ENCODE data around the gene SCARB1. TPM values are rescaled to one million over a fixed set of nuclear protein-coding genes. Genes with fewer than 3 reads are reported as not detected.

SCARB1 gene
- total RNA-seq, 1 experiment from 2014 or later = 31.3 TPM

DNA sequence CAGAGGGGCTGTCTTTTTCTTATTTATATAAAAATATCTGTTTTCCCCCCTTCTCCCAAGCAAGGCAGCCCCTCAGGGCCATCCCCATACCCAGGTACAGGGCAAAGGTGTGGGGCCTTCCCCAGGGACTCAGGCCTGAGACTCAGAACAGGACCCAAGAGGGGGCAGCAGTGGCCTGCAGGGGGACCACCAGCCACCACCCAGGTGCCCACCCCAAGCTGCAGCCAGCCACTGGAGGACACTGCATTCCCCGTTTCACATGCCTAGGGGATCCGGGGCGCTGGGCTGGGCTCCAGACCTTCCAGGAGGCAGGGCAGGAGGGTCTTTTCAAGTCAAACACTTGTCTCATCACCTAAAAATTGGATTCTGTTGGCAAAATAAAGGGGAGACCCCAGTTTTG, 83.3 kb downstream of the SCARB1 start:
- no peak overlapping the region for H3K9ac ChIP-seq (ENCODE audit: extremely low read depth, insufficient read length, low read length)
- Mint-ChIP-seq H3K4me3 (no peak overlapping the region), H3K4me1 (peaks cover 10 to 13% of the 10 kb centered on the region in 2 experiments), H3K9me3 (no peaks in the 10 kb centered on the region), H3K27me3 (ENCODE audit: low read depth) (no peaks in the 10 kb centered on the region; the same call in 1 of the 2 replicates), H3K36me3 (ENCODE audit: insufficient read depth in 1 of 3, low read depth in 3 of 3) (peaks cover 6 to 8% (median 7%) of the 10 kb centered on the region in 3 experiments; a peak in 6 of 7 replicates), H3K27ac (no peak overlapping the region)
- H3K4me1 ChIP-seq (ENCODE audit: insufficient read depth, low read length) = no peaks in the 10 kb centered on the region
- no peak overlapping the region for H4K91ac ChIP-seq (ENCODE audit: insufficient read length, low read depth, low read length)
- H2BK15ac ChIP-seq (ENCODE audit: low read depth, low read length) = no peak overlapping the region
- H3K27me3 ChIP-seq (ENCODE audit: insufficient read depth, low read length) = no peaks in the 10 kb centered on the region
- TF ChIP-seq, protein P1, sequence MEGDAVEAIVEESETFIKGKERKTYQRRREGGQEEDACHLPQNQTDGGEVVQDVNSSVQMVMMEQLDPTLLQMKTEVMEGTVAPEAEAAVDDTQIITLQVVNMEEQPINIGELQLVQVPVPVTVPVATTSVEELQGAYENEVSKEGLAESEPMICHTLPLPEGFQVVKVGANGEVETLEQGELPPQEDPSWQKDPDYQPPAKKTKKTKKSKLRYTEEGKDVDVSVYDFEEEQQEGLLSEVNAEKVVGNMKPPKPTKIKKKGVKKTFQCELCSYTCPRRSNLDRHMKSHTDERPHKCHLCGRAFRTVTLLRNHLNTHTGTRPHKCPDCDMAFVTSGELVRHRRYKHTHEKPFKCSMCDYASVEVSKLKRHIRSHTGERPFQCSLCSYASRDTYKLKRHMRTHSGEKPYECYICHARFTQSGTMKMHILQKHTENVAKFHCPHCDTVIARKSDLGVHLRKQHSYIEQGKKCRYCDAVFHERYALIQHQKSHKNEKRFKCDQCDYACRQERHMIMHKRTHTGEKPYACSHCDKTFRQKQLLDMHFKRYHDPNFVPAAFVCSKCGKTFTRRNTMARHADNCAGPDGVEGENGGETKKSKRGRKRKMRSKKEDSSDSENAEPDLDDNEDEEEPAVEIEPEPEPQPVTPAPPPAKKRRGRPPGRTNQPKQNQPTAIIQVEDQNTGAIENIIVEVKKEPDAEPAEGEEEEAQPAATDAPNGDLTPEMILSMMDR (conservative IDR thresholded peaks at IDR 0.05) = peak; percentile 27; the same call in 1 of the 3 replicates
- no peak overlapping the region for H2BK20ac ChIP-seq (ENCODE audit: low read depth, low read length, poor library complexity, severe bottlenecking)
- H3K56ac ChIP-seq (ENCODE audit: insufficient read length, low read depth, low read length) = no peak overlapping the region
- H2BK120ac ChIP-seq (ENCODE audit: low read depth, low read length, poor library complexity, severe bottlenecking) = no peak overlapping the region
- no peak overlapping the region for H3T11ph ChIP-seq (ENCODE audit: low read length)
- H3K4me2 ChIP-seq (ENCODE audit: insufficient read depth, insufficient read length, low read length) = no peak overlapping the region
- H3K4ac ChIP-seq (ENCODE audit: low read depth, low read length) = no peak overlapping the region
- no peaks in the 10 kb centered on the region for H3K79me1 ChIP-seq (ENCODE audit: insufficient read depth, low read depth, low read length, poor library complexity, severe bottlenecking)
- WGBS (ENCODE audit: extremely low coverage, insufficient read length, low lambda C conversion rate) = no CpG with 5 or more reads among the region's 3 CpGs
- no peak overlapping the region for H4K8ac ChIP-seq (replicated peaks; ENCODE audit: insufficient read length, low read depth, low read length)
- no peak overlapping the region for H2BK12ac ChIP-seq (ENCODE audit: insufficient read length, low read depth, low read length)
- H3K9me3 ChIP-seq (ENCODE audit: control insufficient read depth, low read depth, low read length) = no peaks in the 10 kb centered on the region
- no peaks in the 10 kb centered on the region for H3K79me2 ChIP-seq (ENCODE audit: insufficient read depth, low read length)
- no peak overlapping the region for H3K23ac ChIP-seq (ENCODE audit: insufficient read length, low read depth, low read length)
- no peak overlapping the region for H4K5ac ChIP-seq (ENCODE audit: insufficient read length, low read depth, low read length)
- H3K23me2 ChIP-seq (ENCODE audit: insufficient read length, low read depth, low read length, poor library complexity, severe bottlenecking) = no peaks in the 10 kb centered on the region
- DNase-seq = no peak
- H2AK5ac ChIP-seq (ENCODE audit: insufficient read length, low read length) = no peak overlapping the region
- H2AFZ ChIP-seq (ENCODE audit: low read length) = no peak overlapping the region
- H3K27ac ChIP-seq (ENCODE audit: insufficient read length, low read depth, low read length) = no peak overlapping the region
- no peak overlapping the region for H2BK5ac ChIP-seq (ENCODE audit: insufficient read length, low read length)
- no peak overlapping the region for H3K18ac ChIP-seq (ENCODE audit: insufficient read length, low read depth, low read length)
- H4K20me1 ChIP-seq (ENCODE audit: control insufficient read depth, insufficient read depth, insufficient read length) = no peaks in the 10 kb centered on the region
- no peak overlapping the region for H3K14ac ChIP-seq (ENCODE audit: insufficient read depth, low read length)
